ENCODE measurements around the gene PNPT1.

DNA sequence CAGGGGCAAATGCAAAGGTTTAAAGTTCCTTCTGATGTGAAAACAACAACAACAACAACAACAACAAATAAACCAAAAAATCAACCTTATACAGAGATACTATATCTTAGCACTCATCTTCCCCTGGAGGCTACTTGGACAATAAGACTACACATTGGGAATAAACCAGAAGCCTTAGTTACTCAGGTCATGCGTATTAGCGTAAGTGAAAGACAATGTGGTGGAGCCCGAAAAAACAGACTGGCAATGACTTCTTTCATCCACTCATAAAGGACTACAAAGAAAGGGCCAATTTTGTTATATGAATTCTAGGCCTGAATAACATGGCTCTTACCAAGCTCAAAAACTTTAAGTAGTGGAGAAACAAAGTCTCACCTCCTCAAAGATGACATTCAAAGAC is 56.8 kb downstream of the PNPT1 start:
- TF ChIP-seq ZNF565 (CRISPR knock-in tag; conservative IDR thresholded peaks at IDR 0.05; ENCODE audit: low read depth) (no peak), RARB (CRISPR knock-in tag; IDR thresholded peaks at IDR 0.05) (no peak), ZFP30 (CRISPR knock-in tag; IDR thresholded peaks at IDR 0.05) (no peak), ARNTL (CRISPR knock-in tag; IDR thresholded peaks at IDR 0.05; ENCODE audit: borderline replicate concordance, low read depth) (no peak), TCF4 (CRISPR knock-in tag; IDR thresholded peaks at IDR 0.05; ENCODE audit: borderline replicate concordance) (no peak), GLIS3 (CRISPR knock-in tag; IDR thresholded peaks at IDR 0.05) (no peak)
- TF ChIP-seq, protein P1, sequence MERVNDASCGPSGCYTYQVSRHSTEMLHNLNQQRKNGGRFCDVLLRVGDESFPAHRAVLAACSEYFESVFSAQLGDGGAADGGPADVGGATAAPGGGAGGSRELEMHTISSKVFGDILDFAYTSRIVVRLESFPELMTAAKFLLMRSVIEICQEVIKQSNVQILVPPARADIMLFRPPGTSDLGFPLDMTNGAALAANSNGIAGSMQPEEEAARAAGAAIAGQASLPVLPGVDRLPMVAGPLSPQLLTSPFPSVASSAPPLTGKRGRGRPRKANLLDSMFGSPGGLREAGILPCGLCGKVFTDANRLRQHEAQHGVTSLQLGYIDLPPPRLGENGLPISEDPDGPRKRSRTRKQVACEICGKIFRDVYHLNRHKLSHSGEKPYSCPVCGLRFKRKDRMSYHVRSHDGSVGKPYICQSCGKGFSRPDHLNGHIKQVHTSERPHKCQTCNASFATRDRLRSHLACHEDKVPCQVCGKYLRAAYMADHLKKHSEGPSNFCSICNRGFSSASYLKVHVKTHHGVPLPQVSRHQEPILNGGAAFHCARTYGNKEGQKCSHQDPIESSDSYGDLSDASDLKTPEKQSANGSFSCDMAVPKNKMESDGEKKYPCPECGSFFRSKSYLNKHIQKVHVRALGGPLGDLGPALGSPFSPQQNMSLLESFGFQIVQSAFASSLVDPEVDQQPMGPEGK (CRISPR knock-in tag; IDR thresholded peaks at IDR 0.05; ENCODE audit: borderline replicate concordance) = no peak
- TF ChIP-seq, protein P2, sequence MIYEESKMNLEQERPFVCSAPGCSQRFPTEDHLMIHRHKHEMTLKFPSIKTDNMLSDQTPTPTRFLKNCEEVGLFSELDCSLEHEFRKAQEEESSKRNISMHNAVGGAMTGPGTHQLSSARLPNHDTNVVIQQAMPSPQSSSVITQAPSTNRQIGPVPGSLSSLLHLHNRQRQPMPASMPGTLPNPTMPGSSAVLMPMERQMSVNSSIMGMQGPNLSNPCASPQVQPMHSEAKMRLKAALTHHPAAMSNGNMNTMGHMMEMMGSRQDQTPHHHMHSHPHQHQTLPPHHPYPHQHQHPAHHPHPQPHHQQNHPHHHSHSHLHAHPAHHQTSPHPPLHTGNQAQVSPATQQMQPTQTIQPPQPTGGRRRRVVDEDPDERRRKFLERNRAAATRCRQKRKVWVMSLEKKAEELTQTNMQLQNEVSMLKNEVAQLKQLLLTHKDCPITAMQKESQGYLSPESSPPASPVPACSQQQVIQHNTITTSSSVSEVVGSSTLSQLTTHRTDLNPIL (CRISPR knock-in tag; IDR thresholded peaks at IDR 0.05; ENCODE audit: low read depth) = no peak
